Neural cell (in vitro differentiated cells): ENCODE measurements around the gene IL9R. TPM values are rescaled to one million over a fixed set of nuclear protein-coding genes. Genes with fewer than 3 reads are reported as not detected.

Source experiments
- H2AFZ ChIP-seq: fragments of 200-600, 300-800 bp; sonication (generic), shearing (Covaris generic); 2 replicates; pipeline ENCODE4 v1.6.0; 2014; ENCODE audit warnings: low read depth, mild to moderate bottlenecking, antibody characterized with exemption, low read length, moderate library complexity
- H3F3A ChIP-seq: fragments of 200-600 bp; shearing (Covaris generic); 2 replicates; pipeline ENCODE4 v1.6.1; 2016; ENCODE audit warnings: mild to moderate bottlenecking, moderate library complexity, mixed read lengths, antibody characterized with exemption, low read length; ENCODE audit not compliant: insufficient read depth, poor library complexity, severe bottlenecking
- H3K27ac ChIP-seq: fragments of 200-600, 300-800 bp; sonication (generic), shearing (Covaris generic); 2 replicates; pipeline ENCODE4 v1.5.1; 2014; ENCODE audit warnings: mild to moderate bottlenecking, low read length, moderate library complexity
- H3K27me3 ChIP-seq: fragments of 300-800, 200-600 bp; sonication (generic), shearing (Covaris generic); 2 replicates; pipeline ENCODE4 v1.6.0; 2014; ENCODE audit warnings: mild to moderate bottlenecking, low read depth, low read length, moderate library complexity; ENCODE audit not compliant: insufficient read depth
- H3K36me3 ChIP-seq: fragments of 300-800, 200-600 bp; sonication (generic), shearing (Covaris generic); 2 replicates; pipeline ENCODE4 v1.5.1; 2014; ENCODE audit warnings: mild to moderate bottlenecking, antibody characterized with exemption, low read length, moderate library complexity; ENCODE audit not compliant: insufficient read depth
- H3K4me2 ChIP-seq: fragments of 300-800, 200-600 bp; sonication (generic), shearing (Covaris generic); 2 replicates; pipeline ENCODE4 v1.6.0; 2014; ENCODE audit warnings: mild to moderate bottlenecking, low read length
- H3K4me3 ChIP-seq: fragments of 300-800, 200-600 bp; sonication (generic), shearing (Covaris generic); 2 replicates; pipeline ENCODE4 v1.5.1; 2014; ENCODE audit warnings: mild to moderate bottlenecking, low read length, moderate library complexity
- H3K79me2 ChIP-seq: fragments of 200-600 bp; shearing (Covaris generic); replicated peaks from 2 replicates; pipeline ENCODE4 v1.6.0; 2014; ENCODE audit warnings: mild to moderate bottlenecking, low read length, moderate library complexity; ENCODE audit not compliant: insufficient read depth
- H3K9ac ChIP-seq: fragments of 300-800, 200-600 bp; sonication (generic), shearing (Covaris generic); 2 replicates; pipeline ENCODE4 v1.6.1; 2016; ENCODE audit warnings: mild to moderate bottlenecking, low read length, mixed read lengths
- H3K9me2 ChIP-seq: fragments of 200-600 bp; shearing (Covaris generic); 2 replicates; pipeline ENCODE4 v1.6.1; 2016; ENCODE audit warnings: mild to moderate bottlenecking, low read length, mixed read lengths; ENCODE audit not compliant: insufficient read depth
- H3K9me3 ChIP-seq: fragments of 200-600, 300-800 bp; sonication (generic), shearing (Covaris generic); 2 replicates; pipeline ENCODE4 v1.6.1; 2016; ENCODE audit warnings: mild to moderate bottlenecking, mixed run types, low read length, moderate library complexity, mixed read lengths
- H4K20me1 ChIP-seq: fragments of 200-600 bp; shearing (Covaris generic); 2 replicates; pipeline ENCODE4 v1.6.1; 2016; ENCODE audit warnings: mild to moderate bottlenecking, mixed run types; ENCODE audit not compliant: insufficient read depth
- EP300 ChIP-seq: fragments of 450-650 bp; conservative IDR thresholded peaks from 2 replicates; pipeline ENCODE4 v1.6.1; 2014; ENCODE audit warnings: antibody characterized with exemption, mild to moderate bottlenecking, moderate library complexity; ENCODE audit not compliant: poor library complexity, severe bottlenecking
- EZH2 ChIP-seq: fragments of 200-600, 300-800 bp; shearing (Covaris generic), sonication (generic); IDR thresholded peaks from 2 replicates; pipeline ENCODE4 v1.6.1; 2014; ENCODE audit warnings: antibody characterized with exemption, low read length, borderline replicate concordance, mild to moderate bottlenecking; ENCODE audit not compliant: insufficient read depth, poor library complexity, severe bottlenecking
- MXI1 ChIP-seq: fragments of 450-650 bp; conservative IDR thresholded peaks from 2 replicates; pipeline ENCODE4 v1.6.1; 2014; ENCODE audit warnings: antibody characterized with exemption, mild to moderate bottlenecking; ENCODE audit not compliant: poor library complexity, severe bottlenecking
- POLR2AphosphoS5 ChIP-seq: IDR thresholded peaks from 2 replicates; pipeline ENCODE4 v1.6.1; 2012
- RAD21 ChIP-seq: fragments of 450-650 bp; conservative IDR thresholded peaks from 2 replicates; pipeline ENCODE4 v1.6.1; 2014; ENCODE audit warnings: antibody characterized with exemption, mild to moderate bottlenecking, moderate library complexity
- SMC3 ChIP-seq: fragments of 450-650 bp; conservative IDR thresholded peaks from 2 replicates; pipeline ENCODE4 v1.6.1; 2014; ENCODE audit warnings: antibody characterized with exemption, mild to moderate bottlenecking, moderate library complexity; ENCODE audit not compliant: poor library complexity
- TAF1 ChIP-seq: IDR thresholded peaks from 2 replicates; pipeline ENCODE4 v1.6.1; 2012; ENCODE audit warnings: low read depth
- polyA plus RNA-seq: library from polyadenylated mRNA; depleted of rRNA; stranded (reverse); fragments of >200 nt; gene quantifications from 2 replicates; pipeline ENCODE4 v1.2.3, GENCODE V29; 2014
- TF ChIP-seq, protein P1 (sequence below): fragments of 450-650 bp; IDR thresholded peaks from 2 replicates; pipeline ENCODE4 v1.5.1; 2014; ENCODE audit warnings: antibody characterized with exemption, mild to moderate bottlenecking, moderate library complexity; ENCODE audit not compliant: poor library complexity, severe bottlenecking
- TF ChIP-seq, protein P2 (sequence below): IDR thresholded peaks from 2 replicates; pipeline ENCODE4 v1.6.1; 2012; ENCODE audit warnings: borderline replicate concordance

Gene IL9R
- polyA plus RNA-seq, 1 donor from 2014 or later: not detected

DNA sequence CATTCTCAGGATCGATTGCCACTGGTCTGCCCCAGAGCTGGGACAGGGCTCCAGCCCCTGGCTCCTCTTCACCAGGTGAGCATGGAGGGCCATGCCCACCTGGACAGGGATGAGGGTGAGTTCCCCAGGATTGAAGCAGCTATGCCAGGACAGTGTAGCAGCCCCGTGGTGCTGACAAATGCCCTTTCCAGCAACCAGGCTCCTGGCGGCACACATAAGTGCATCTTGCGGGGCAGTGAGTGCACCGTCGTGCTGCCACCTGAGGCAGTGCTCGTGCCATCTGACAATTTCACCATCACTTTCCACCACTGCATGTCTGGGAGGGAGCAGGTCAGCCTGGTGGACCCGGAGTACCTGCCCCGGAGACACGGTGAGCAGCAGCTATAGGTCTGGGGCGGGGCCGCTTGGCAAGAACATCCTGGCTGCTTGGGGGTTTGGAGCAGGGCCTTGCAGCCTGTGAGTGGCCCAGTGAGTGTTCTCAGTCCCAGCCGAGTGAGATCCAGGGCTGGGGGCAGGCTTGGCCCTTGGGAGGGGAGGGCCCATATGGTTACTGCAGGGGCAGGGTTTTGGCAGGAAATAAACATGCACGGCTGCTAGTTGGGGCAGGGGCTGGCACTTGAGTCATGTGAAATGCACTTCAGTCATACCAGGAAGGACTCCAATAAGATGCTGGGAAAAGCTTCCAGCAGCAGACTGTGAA lies 6.1 kb downstream of the IL9R start:
- Histone ChIP-seq H3K9me2 (no peaks in the 10 kb centered on the region), H3K9ac (no peak overlapping the region), H3K4me3 (no peak overlapping the region), H3F3A (no peaks in the 10 kb centered on the region), H3K27ac (no peak overlapping the region), H3K9me3 (no peaks in the 10 kb centered on the region), H3K36me3 (no peaks in the 10 kb centered on the region), H2AFZ (no peak overlapping the region), H3K79me2 (no peaks in the 10 kb centered on the region), H3K27me3 (no peaks in the 10 kb centered on the region), H4K20me1 (no peaks in the 10 kb centered on the region), H3K4me2 (no peak overlapping the region)
- TF ChIP-seq RAD21: no peak
- TF ChIP-seq MXI1: no peak
- TF ChIP-seq TAF1: no peak
- TF ChIP-seq EP300: no peak
- no peak for TF ChIP-seq EZH2
- TF ChIP-seq, protein P1, sequence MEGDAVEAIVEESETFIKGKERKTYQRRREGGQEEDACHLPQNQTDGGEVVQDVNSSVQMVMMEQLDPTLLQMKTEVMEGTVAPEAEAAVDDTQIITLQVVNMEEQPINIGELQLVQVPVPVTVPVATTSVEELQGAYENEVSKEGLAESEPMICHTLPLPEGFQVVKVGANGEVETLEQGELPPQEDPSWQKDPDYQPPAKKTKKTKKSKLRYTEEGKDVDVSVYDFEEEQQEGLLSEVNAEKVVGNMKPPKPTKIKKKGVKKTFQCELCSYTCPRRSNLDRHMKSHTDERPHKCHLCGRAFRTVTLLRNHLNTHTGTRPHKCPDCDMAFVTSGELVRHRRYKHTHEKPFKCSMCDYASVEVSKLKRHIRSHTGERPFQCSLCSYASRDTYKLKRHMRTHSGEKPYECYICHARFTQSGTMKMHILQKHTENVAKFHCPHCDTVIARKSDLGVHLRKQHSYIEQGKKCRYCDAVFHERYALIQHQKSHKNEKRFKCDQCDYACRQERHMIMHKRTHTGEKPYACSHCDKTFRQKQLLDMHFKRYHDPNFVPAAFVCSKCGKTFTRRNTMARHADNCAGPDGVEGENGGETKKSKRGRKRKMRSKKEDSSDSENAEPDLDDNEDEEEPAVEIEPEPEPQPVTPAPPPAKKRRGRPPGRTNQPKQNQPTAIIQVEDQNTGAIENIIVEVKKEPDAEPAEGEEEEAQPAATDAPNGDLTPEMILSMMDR: no peak
- TF ChIP-seq, protein P2, sequence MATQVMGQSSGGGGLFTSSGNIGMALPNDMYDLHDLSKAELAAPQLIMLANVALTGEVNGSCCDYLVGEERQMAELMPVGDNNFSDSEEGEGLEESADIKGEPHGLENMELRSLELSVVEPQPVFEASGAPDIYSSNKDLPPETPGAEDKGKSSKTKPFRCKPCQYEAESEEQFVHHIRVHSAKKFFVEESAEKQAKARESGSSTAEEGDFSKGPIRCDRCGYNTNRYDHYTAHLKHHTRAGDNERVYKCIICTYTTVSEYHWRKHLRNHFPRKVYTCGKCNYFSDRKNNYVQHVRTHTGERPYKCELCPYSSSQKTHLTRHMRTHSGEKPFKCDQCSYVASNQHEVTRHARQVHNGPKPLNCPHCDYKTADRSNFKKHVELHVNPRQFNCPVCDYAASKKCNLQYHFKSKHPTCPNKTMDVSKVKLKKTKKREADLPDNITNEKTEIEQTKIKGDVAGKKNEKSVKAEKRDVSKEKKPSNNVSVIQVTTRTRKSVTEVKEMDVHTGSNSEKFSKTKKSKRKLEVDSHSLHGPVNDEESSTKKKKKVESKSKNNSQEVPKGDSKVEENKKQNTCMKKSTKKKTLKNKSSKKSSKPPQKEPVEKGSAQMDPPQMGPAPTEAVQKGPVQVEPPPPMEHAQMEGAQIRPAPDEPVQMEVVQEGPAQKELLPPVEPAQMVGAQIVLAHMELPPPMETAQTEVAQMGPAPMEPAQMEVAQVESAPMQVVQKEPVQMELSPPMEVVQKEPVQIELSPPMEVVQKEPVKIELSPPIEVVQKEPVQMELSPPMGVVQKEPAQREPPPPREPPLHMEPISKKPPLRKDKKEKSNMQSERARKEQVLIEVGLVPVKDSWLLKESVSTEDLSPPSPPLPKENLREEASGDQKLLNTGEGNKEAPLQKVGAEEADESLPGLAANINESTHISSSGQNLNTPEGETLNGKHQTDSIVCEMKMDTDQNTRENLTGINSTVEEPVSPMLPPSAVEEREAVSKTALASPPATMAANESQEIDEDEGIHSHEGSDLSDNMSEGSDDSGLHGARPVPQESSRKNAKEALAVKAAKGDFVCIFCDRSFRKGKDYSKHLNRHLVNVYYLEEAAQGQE: no peak
- no peak for TF ChIP-seq POLR2AphosphoS5
- no peak for TF ChIP-seq SMC3

DNA sequence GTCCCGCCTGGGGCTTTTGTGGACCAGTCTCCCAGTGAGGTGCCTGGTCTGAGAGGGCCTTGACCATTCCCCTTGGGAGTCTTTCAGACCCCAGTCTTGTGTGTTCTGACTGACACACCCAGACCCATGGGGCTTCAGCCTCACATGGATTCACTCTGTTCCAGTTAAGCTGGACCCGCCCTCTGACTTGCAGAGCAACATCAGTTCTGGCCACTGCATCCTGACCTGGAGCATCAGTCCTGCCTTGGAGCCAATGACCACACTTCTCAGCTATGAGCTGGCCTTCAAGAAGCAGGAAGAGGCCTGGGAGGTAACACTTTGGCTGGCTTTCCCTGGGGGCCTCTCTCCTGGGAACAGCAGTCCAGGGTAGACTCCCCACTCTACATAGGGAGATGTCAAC lies 6.8 kb downstream of the IL9R start:
- H3K4me2 ChIP-seq: no peak overlapping the region
- no peaks in the 10 kb centered on the region for H3K9me2 ChIP-seq
- no peak overlapping the region for H3K4me3 ChIP-seq
- no peak overlapping the region for H3K9ac ChIP-seq
- H3K27ac ChIP-seq: no peak overlapping the region
- H4K20me1 ChIP-seq: no peaks in the 10 kb centered on the region
- H3K79me2 ChIP-seq: no peaks in the 10 kb centered on the region
- no peaks in the 10 kb centered on the region for H3F3A ChIP-seq
- no peak for TF ChIP-seq EZH2
- TF ChIP-seq SMC3: no peak
- no peak for TF ChIP-seq POLR2AphosphoS5
- TF ChIP-seq EP300: no peak
- no peak for TF ChIP-seq RAD21
- no peak for TF ChIP-seq TAF1
- TF ChIP-seq, protein P2: no peak
- TF ChIP-seq MXI1: no peak
- TF ChIP-seq, protein P1: no peak
- H3K36me3 ChIP-seq: no peaks in the 10 kb centered on the region
- H3K9me3 ChIP-seq: no peaks in the 10 kb centered on the region
- H3K27me3 ChIP-seq: no peaks in the 10 kb centered on the region
- H2AFZ ChIP-seq: no peak overlapping the region
